ENCODE measurements around the gene PCDHB7. TPM values are rescaled to one million over a fixed set of nuclear protein-coding genes. Genes with fewer than 3 reads are reported as not detected.
A peak's percentile ranks its signal among the peaks of the same experiment; 100 is the strongest.
"Not testable (repeated sequence)": the region's sequence is repeated elsewhere in the genome, so short reads cannot be mapped to it uniquely, and the experiment has no call there.

PCDHB7 gene
- total RNA-seq, 1 donor from 2014 or later, result 0.87 TPM

DNA sequence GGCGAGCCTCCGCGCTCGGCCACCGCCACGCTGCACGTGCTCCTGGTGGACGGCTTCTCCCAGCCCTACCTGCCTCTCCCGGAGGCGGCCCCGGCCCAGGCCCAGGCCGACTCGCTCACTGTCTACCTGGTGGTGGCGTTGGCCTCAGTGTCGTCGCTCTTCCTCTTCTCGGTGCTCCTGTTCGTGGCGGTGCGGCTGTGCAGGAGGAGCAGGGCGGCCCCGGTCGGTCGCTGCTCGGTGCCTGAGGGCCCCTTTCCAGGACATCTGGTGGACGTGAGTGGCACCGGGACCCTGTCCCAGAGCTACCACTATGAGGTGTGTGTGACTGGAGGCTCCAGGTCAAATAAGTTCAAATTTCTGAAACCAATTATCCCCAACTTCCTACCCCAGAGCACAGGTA is 38.4 kb downstream of the PCDHB7 start:
- ATAC-seq; DNase-seq (ENCODE audit: missing footprints): not testable (repeated sequence)
- intact Hi-C loops (cut with DNase I), result loop anchor here (10.0 kb wide), 1 partner anchor 114 kb away; the partner anchor contains the start of gene TAF7

DNA sequence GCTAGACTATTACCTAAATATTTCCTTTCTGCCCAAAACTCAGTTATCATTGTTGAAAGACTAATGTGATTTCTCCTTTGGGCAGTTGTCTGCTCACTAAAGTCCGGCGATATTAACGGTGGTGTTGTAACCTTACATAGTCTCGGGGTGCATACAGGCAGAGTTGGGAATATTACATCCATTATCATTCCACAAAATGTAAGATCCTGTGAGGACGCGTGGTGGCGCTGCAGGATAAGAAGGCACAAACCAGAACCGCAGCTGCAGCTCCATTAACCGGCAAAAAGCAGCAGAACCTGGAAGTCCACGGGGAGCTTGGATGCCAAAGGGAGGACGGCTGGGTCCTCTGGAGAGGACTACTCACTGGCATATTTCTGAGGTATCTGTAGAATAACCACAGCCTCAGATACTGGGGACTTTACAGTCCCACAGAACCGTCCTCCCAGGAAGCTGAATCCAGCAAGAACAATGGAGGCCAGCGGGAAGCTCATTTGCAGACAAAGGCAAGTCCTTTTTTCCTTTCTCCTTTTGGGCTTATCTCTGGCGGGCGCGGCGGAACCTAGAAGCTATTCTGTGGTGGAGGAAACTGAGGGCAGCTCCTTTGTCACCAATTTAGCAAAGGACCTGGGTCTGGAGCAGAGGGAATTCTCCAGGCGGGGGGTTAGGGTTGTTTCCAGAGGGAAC is 41.4 kb downstream of the PCDHB7 start, which contains the start of gene PCDHB13:
TSS of gene PCDHB13 (plus strand) at position 264 of the 684 bp plus-strand sequence. CDS start at position 469, 205 bp downstream.
- DNase-seq (ENCODE audit: missing footprints) (peak; percentile 80), ATAC-seq (peak; percentile 81)
- intact Hi-C loops (cut with DNase I), result loop anchor here (10.0 kb wide), 1 partner anchor 111 kb away; the partner anchor contains the start of gene TAF7

- intact Hi-C loops (cut with DNase I), result loop anchor here (10.0 kb wide), 1 partner anchor 110 kb away; the partner anchor contains the start of gene TAF7
- DNase-seq (ENCODE audit: missing footprints); ATAC-seq: not testable (repeated sequence)
These were observed 42.1 kb downstream of the PCDHB7 start for GRCh38 chr5:141214583-141214982.

- intact Hi-C loops (cut with DNase I), result loop anchor here (10.0 kb wide), 1 partner anchor 109 kb away; the partner anchor contains the start of gene TAF7
- ATAC-seq, result not testable (repeated sequence)
These were observed 43.1 kb downstream of the PCDHB7 start for GRCh38 chr5:141215504-141215903.

GRCh38 chr5:141216035-141216434 is 43.6 kb downstream of the PCDHB7 start:
- intact Hi-C loops (cut with DNase I), result loop anchor here (10.0 kb wide), 1 partner anchor 109 kb away; the partner anchor contains the start of gene TAF7

More at GRCh38 chr5:141215504-141215903, 43.1 kb downstream of the PCDHB7 start:
- DNase-seq (ENCODE audit: missing footprints), result not testable (repeated sequence)

GRCh38 chr5:141223112-141223783 is 50.8 kb downstream of the PCDHB7 start, which contains the start of gene PCDHB14:
Gene PCDHB14, plus strand, starts transcription at chr5:141223343. Its CDS starts 163 bp downstream, at chr5:141223506.
- DNase-seq (ENCODE audit: missing footprints) (no peak), ATAC-seq (no peak)
- intact Hi-C loops (cut with DNase I), result no loop called here

More at GRCh38 chr5:141216035-141216434, 43.6 kb downstream of the PCDHB7 start:
- ATAC-seq; DNase-seq (ENCODE audit: missing footprints): not testable (repeated sequence)

GRCh38 chr5:141224844-141225243 is 52.4 kb downstream of the PCDHB7 start:
- intact Hi-C loops (cut with DNase I); DNase-seq (ENCODE audit: missing footprints); ATAC-seq: not testable (repeated sequence)

GRCh38 chr5:141225421-141225820 is 53.0 kb downstream of the PCDHB7 start:
- ATAC-seq; intact Hi-C loops (cut with DNase I); DNase-seq (ENCODE audit: missing footprints): not testable (repeated sequence)

Other genes with a start within 250 kb of the PCDHB7 start
- 0.11 TPM for gene PCDHAC1, start 246.3 kb upstream of the PCDHB7 start, total RNA-seq
- 0.30 TPM for gene PCDHAC2, start 206.2 kb upstream of the PCDHB7 start, total RNA-seq
- gene PCDHB1, start 121.3 kb upstream of the PCDHB7 start, total RNA-seq, result not detected
- gene PCDHB2, start 78.0 kb upstream of the PCDHB7 start, total RNA-seq, result 1.7 TPM
- 0.70 TPM for gene PCDHB3, start 72.2 kb upstream of the PCDHB7 start, total RNA-seq
- gene PCDHB4, start 50.8 kb upstream of the PCDHB7 start, total RNA-seq, result 1.5 TPM
- gene PCDHB5, start 37.4 kb upstream of the PCDHB7 start, total RNA-seq, result 1.6 TPM
- 0.51 TPM for gene PCDHB6, start 22.6 kb upstream of the PCDHB7 start, total RNA-seq
- gene PCDHB8, start 5.1 kb downstream of the PCDHB7 start, total RNA-seq, result 2.2 TPM
- gene PCDHB16, start 9.7 kb downstream of the PCDHB7 start, total RNA-seq, result 2.5 TPM
- 1.3 TPM for gene PCDHB9, start 14.5 kb downstream of the PCDHB7 start, total RNA-seq
- gene PCDHB10, start 19.7 kb downstream of the PCDHB7 start, total RNA-seq, result 0.84 TPM
- gene PCDHB11, start 27.0 kb downstream of the PCDHB7 start, total RNA-seq, result 0.81 TPM
- gene PCDHB12, start 36.1 kb downstream of the PCDHB7 start, total RNA-seq, result 1.3 TPM
- gene PCDHB13, start 41.3 kb downstream of the PCDHB7 start, total RNA-seq, result 2.6 TPM
- gene PCDHB14, start 50.7 kb downstream of the PCDHB7 start, total RNA-seq, result 4.1 TPM
- gene PCDHB15, start 72.8 kb downstream of the PCDHB7 start, total RNA-seq, result 5.8 TPM
- gene SLC25A2, start 131.4 kb downstream of the PCDHB7 start, total RNA-seq, result not detected
- gene TAF7, start 148.1 kb downstream of the PCDHB7 start, total RNA-seq, result 101 TPM
- 3.2 TPM for gene PCDHGA1, start 157.9 kb downstream of the PCDHB7 start, total RNA-seq
- 6.2 TPM for gene PCDHGA2, start 166.1 kb downstream of the PCDHB7 start, total RNA-seq
- 9.8 TPM for gene PCDHGA3, start 171.2 kb downstream of the PCDHB7 start, total RNA-seq
- gene PCDHGB1, start 177.5 kb downstream of the PCDHB7 start, total RNA-seq, result 6.7 TPM
- 7.8 TPM for gene PCDHGA4, start 182.4 kb downstream of the PCDHB7 start, total RNA-seq
- gene PCDHGB2, start 187.3 kb downstream of the PCDHB7 start, total RNA-seq, result 8.3 TPM
- 5.7 TPM for gene PCDHGA5, start 191.5 kb downstream of the PCDHB7 start, total RNA-seq
- gene PCDHGB3, start 197.6 kb downstream of the PCDHB7 start, total RNA-seq, result 7.3 TPM
- gene PCDHGA6, start 201.2 kb downstream of the PCDHB7 start, total RNA-seq, result 6.0 TPM
- gene PCDHGA7, start 210.1 kb downstream of the PCDHB7 start, total RNA-seq, result 7.2 TPM
- 4.6 TPM for gene PCDHGB4, start 215.1 kb downstream of the PCDHB7 start, total RNA-seq
- 9.7 TPM for gene PCDHGA8, start 220.0 kb downstream of the PCDHB7 start, total RNA-seq
- 6.1 TPM for gene PCDHGB5, start 225.3 kb downstream of the PCDHB7 start, total RNA-seq
- 4.2 TPM for gene PCDHGA9, start 230.1 kb downstream of the PCDHB7 start, total RNA-seq
- 5.9 TPM for gene PCDHGB6, start 235.4 kb downstream of the PCDHB7 start, total RNA-seq
- 4.1 TPM for gene PCDHGA10, start 240.3 kb downstream of the PCDHB7 start, total RNA-seq
- 8.6 TPM for gene PCDHGB7, start 245.0 kb downstream of the PCDHB7 start, total RNA-seq
- 4.5 TPM for gene PCDHGA11, start 248.4 kb downstream of the PCDHB7 start, total RNA-seq